ENCODE results near the gene GLB1L2.
"Not testable (repeated sequence)": the region's sequence is repeated elsewhere in the genome, so short reads cannot be mapped to it uniquely, and the experiment has no call there.

The GLB1L2 gene

GRCh38 chr11:134291196-134291595, 40.6 kb upstream of the GLB1L2 start:
- H3K27ac ChIP-seq (ENCODE audit: insufficient read depth, low read length, poor library complexity, severe bottlenecking): no peak overlapping the region
- no peaks in the 10 kb centered on the region for H3K9me3 ChIP-seq (ENCODE audit: control insufficient read depth, low read length)
- DNase-seq: no peak
- no peaks in the 10 kb centered on the region for H3K4me1 ChIP-seq (ENCODE audit: control insufficient read depth, insufficient read depth, low read length, poor library complexity, severe bottlenecking)
- no peaks in the 10 kb centered on the region for H3K36me3 ChIP-seq (ENCODE audit: control insufficient read depth, insufficient read depth, low read length)
- H3K4me3 ChIP-seq (ENCODE audit: insufficient read depth, low read depth, low read length, poor library complexity, severe bottlenecking): no peak overlapping the region
- H3K27me3 ChIP-seq (replicated peaks; ENCODE audit: control insufficient read depth, insufficient read depth, low read length, poor library complexity, severe bottlenecking): no peaks in the 10 kb centered on the region

GRCh38 chr11:134292661-134293060, 39.1 kb upstream of the GLB1L2 start:
- Histone ChIP-seq H3K27me3 (replicated peaks; ENCODE audit: control insufficient read depth, insufficient read depth, low read length, poor library complexity, severe bottlenecking) (no peaks in the 10 kb centered on the region), H3K27ac (ENCODE audit: insufficient read depth, low read length, poor library complexity, severe bottlenecking) (no peak overlapping the region), H3K4me1 (ENCODE audit: control insufficient read depth, insufficient read depth, low read length, poor library complexity, severe bottlenecking) (no peaks in the 10 kb centered on the region), H3K9me3 (ENCODE audit: control insufficient read depth, low read length) (no peaks in the 10 kb centered on the region), H3K4me3 (ENCODE audit: insufficient read depth, low read depth, low read length, poor library complexity, severe bottlenecking) (no peak overlapping the region), H3K36me3 (ENCODE audit: control insufficient read depth, insufficient read depth, low read length) (no peaks in the 10 kb centered on the region)
- no peak for DNase-seq

GRCh38 chr11:134293119-134294113, 38.4 kb upstream of the GLB1L2 start:
- Histone ChIP-seq H3K4me3 (ENCODE audit: insufficient read depth, low read depth, low read length, poor library complexity, severe bottlenecking) (no peak overlapping the region), H3K36me3 (ENCODE audit: control insufficient read depth, insufficient read depth, low read length) (no peaks in the 10 kb centered on the region), H3K9me3 (ENCODE audit: control insufficient read depth, low read length) (no peaks in the 10 kb centered on the region), H3K4me1 (ENCODE audit: control insufficient read depth, insufficient read depth, low read length, poor library complexity, severe bottlenecking) (no peaks in the 10 kb centered on the region), H3K27ac (ENCODE audit: insufficient read depth, low read length, poor library complexity, severe bottlenecking) (no peak overlapping the region), H3K27me3 (replicated peaks; ENCODE audit: control insufficient read depth, insufficient read depth, low read length, poor library complexity, severe bottlenecking) (no peaks in the 10 kb centered on the region)
- no peak for DNase-seq

DNA sequence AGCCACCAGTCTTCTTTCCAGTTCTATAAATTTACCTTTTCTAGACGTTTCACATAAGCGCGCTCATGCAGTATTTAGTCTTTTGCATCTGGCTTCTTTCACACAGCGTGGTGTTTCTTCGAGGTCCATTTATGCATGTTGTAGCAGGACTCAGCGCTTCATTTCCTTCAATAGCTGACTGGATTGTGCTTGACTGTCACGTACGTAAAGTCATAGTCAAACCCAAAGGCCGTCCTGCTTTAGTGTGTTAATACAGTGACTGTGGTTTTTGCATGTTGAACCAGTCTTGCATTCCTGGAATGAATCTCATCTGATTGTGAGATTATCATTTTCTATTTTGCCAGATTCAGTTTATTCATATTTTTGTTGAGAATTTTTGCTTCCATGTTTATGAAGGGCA, 37.1 kb upstream of the GLB1L2 start:
- Histone ChIP-seq H3K27me3 (replicated peaks; ENCODE audit: control insufficient read depth, insufficient read depth, low read length, poor library complexity, severe bottlenecking) (no peaks in the 10 kb centered on the region), H3K4me1 (ENCODE audit: control insufficient read depth, insufficient read depth, low read length, poor library complexity, severe bottlenecking) (no peaks in the 10 kb centered on the region), H3K27ac (ENCODE audit: insufficient read depth, low read length, poor library complexity, severe bottlenecking) (no peak overlapping the region), H3K36me3 (ENCODE audit: control insufficient read depth, insufficient read depth, low read length) (no peaks in the 10 kb centered on the region), H3K4me3 (ENCODE audit: insufficient read depth, low read depth, low read length, poor library complexity, severe bottlenecking) (no peak overlapping the region), H3K9me3 (ENCODE audit: control insufficient read depth, low read length) (no peaks in the 10 kb centered on the region)
- no peak for DNase-seq

GRCh38 chr11:134312223-134312622, 19.6 kb upstream of the GLB1L2 start:
- DNase-seq: no peak
- Histone ChIP-seq H3K4me1 (ENCODE audit: control insufficient read depth, insufficient read depth, low read length, poor library complexity, severe bottlenecking) (no peaks in the 10 kb centered on the region), H3K36me3 (ENCODE audit: control insufficient read depth, insufficient read depth, low read length) (no peaks in the 10 kb centered on the region)

DNA sequence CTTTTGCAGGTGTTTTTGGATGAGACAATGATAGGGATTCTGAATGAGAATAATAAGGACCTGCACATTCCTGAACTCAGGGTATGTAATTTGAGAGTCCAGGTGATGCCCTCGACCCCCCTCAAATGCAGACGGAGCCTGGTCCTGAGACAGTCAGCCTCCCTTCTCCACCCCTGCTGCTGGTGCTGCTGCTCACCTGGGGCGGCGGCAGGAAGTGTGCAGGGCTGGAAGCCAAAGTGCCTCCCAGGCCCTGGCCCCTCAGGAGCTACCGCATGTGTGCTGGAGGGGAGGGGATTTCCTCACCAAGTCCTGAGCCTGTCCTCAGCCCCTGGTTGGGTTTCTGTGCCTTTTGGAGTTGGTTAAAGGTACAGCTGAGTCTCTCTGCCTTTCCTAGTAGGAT, 19.0 kb upstream of the GLB1L2 start:
- no peak for DNase-seq
- Histone ChIP-seq H3K4me3 (ENCODE audit: insufficient read depth, low read depth, low read length, poor library complexity, severe bottlenecking) (no peak overlapping the region), H3K9me3 (ENCODE audit: control insufficient read depth, low read length) (no peaks in the 10 kb centered on the region), H3K36me3 (ENCODE audit: control insufficient read depth, insufficient read depth, low read length) (no peaks in the 10 kb centered on the region), H3K27ac (ENCODE audit: insufficient read depth, low read length, poor library complexity, severe bottlenecking) (no peak overlapping the region), H3K4me1 (ENCODE audit: control insufficient read depth, insufficient read depth, low read length, poor library complexity, severe bottlenecking) (no peaks in the 10 kb centered on the region), H3K27me3 (replicated peaks; ENCODE audit: control insufficient read depth, insufficient read depth, low read length, poor library complexity, severe bottlenecking) (no peaks in the 10 kb centered on the region)

More at GRCh38 chr11:134312223-134312622, 19.6 kb upstream of the GLB1L2 start:
- no peak overlapping the region for H3K4me3 ChIP-seq (ENCODE audit: insufficient read depth, low read depth, low read length, poor library complexity, severe bottlenecking)
- H3K27me3 ChIP-seq (replicated peaks; ENCODE audit: control insufficient read depth, insufficient read depth, low read length, poor library complexity, severe bottlenecking): no peaks in the 10 kb centered on the region
- no peak overlapping the region for H3K27ac ChIP-seq (ENCODE audit: insufficient read depth, low read length, poor library complexity, severe bottlenecking)
- no peaks in the 10 kb centered on the region for H3K9me3 ChIP-seq (ENCODE audit: control insufficient read depth, low read length)

- H3K9me3 ChIP-seq (ENCODE audit: control insufficient read depth, low read length): no peaks in the 10 kb centered on the region
- H3K27me3 ChIP-seq (replicated peaks; ENCODE audit: control insufficient read depth, insufficient read depth, low read length, poor library complexity, severe bottlenecking): no peaks in the 10 kb centered on the region
- H3K36me3 ChIP-seq (ENCODE audit: control insufficient read depth, insufficient read depth, low read length): no peaks in the 10 kb centered on the region
- no peak overlapping the region for H3K4me3 ChIP-seq (ENCODE audit: insufficient read depth, low read depth, low read length, poor library complexity, severe bottlenecking)
- no peaks in the 10 kb centered on the region for H3K4me1 ChIP-seq (ENCODE audit: control insufficient read depth, insufficient read depth, low read length, poor library complexity, severe bottlenecking)
- no peak for DNase-seq
- no peak overlapping the region for H3K27ac ChIP-seq (ENCODE audit: insufficient read depth, low read length, poor library complexity, severe bottlenecking)
Observed at GRCh38 chr11:134313379-134313778, 18.4 kb upstream of the GLB1L2 start.

- Histone ChIP-seq H3K27me3 (replicated peaks; ENCODE audit: control insufficient read depth, insufficient read depth, low read length, poor library complexity, severe bottlenecking) (no peaks in the 10 kb centered on the region), H3K36me3 (ENCODE audit: control insufficient read depth, insufficient read depth, low read length) (no peaks in the 10 kb centered on the region), H3K4me1 (ENCODE audit: control insufficient read depth, insufficient read depth, low read length, poor library complexity, severe bottlenecking) (no peaks in the 10 kb centered on the region), H3K9me3 (ENCODE audit: control insufficient read depth, low read length) (no peaks in the 10 kb centered on the region), H3K4me3 (ENCODE audit: insufficient read depth, low read depth, low read length, poor library complexity, severe bottlenecking) (no peak overlapping the region), H3K27ac (ENCODE audit: insufficient read depth, low read length, poor library complexity, severe bottlenecking) (no peak overlapping the region)
- DNase-seq: no peak
Observed at GRCh38 chr11:134313821-134314607, 17.8 kb upstream of the GLB1L2 start.

GRCh38 chr11:134317103-134317502, 14.7 kb upstream of the GLB1L2 start:
- no peak overlapping the region for H3K4me3 ChIP-seq (ENCODE audit: insufficient read depth, low read depth, low read length, poor library complexity, severe bottlenecking)
- H3K9me3 ChIP-seq (ENCODE audit: control insufficient read depth, low read length): peaks cover 6% of the 10 kb centered on the region
- no peaks in the 10 kb centered on the region for H3K4me1 ChIP-seq (ENCODE audit: control insufficient read depth, insufficient read depth, low read length, poor library complexity, severe bottlenecking)
- no peaks in the 10 kb centered on the region for H3K27me3 ChIP-seq (replicated peaks; ENCODE audit: control insufficient read depth, insufficient read depth, low read length, poor library complexity, severe bottlenecking)
- no peak overlapping the region for H3K27ac ChIP-seq (ENCODE audit: insufficient read depth, low read length, poor library complexity, severe bottlenecking)
- H3K36me3 ChIP-seq (ENCODE audit: control insufficient read depth, insufficient read depth, low read length): no peaks in the 10 kb centered on the region
- DNase-seq: no peak

DNA sequence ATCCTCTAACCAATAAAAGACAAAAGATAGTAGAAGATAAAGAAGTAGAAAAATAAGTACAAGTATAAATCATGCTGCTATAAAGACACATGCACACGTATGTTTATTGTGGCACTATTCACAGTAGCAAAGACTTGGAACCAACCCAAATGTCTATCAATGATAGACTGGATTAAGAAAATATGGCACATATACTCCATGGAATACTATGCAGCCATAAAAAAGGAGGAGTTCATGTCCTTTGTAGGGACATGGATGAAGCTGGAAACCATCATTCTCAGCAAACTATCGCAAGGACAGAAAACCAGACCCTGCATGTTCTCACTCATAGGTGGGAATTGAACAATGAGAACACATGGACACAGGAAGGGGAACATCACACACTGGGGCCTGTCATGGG, 10.4 kb upstream of the GLB1L2 start:
- H3K4me1 ChIP-seq (ENCODE audit: control insufficient read depth, insufficient read depth, low read length, poor library complexity, severe bottlenecking); H3K36me3 ChIP-seq (ENCODE audit: control insufficient read depth, insufficient read depth, low read length): not testable (repeated sequence)

More for the DNA sequence above, 10.4 kb upstream of the GLB1L2 start:
- H3K27ac ChIP-seq (ENCODE audit: insufficient read depth, low read length, poor library complexity, severe bottlenecking); H3K4me3 ChIP-seq (ENCODE audit: insufficient read depth, low read depth, low read length, poor library complexity, severe bottlenecking); DNase-seq; H3K27me3 ChIP-seq (replicated peaks; ENCODE audit: control insufficient read depth, insufficient read depth, low read length, poor library complexity, severe bottlenecking); H3K9me3 ChIP-seq (ENCODE audit: control insufficient read depth, low read length): not testable (repeated sequence)
